Natural killer cell treated with Interleukin-12 subunit alpha and Interleukin-12 subunit beta and Interleukin-15 and Interleukin-18, amount 100 ng/mL, for 72 hours (primary cell): ENCODE measurements around the gene GRK4. TPM values are rescaled to one million over a fixed set of nuclear protein-coding genes. Genes with fewer than 3 reads are reported as not detected.
"Not testable (repeated sequence)": the region's sequence is repeated elsewhere in the genome, so short reads cannot be mapped to it uniquely, and the experiment has no call there.

Source experiments
- ATAC-seq, 2 donors: fragments of 150-1000 bp; cut with Tn5 transposase in 1 of 2; sonication (Bioruptor Pico), chemical (Tn5 transposase) in 1 of 2; 2 replicates each; pipeline ENCODE4 v1.10.0; 2021
- DNase-seq: peaks from one replicate; pipeline ENCODE4 v3.0.0; 2022; ENCODE audit warnings: low spot score
- H3K27ac Mint-ChIP-seq, 2 donors: 1 replicate in 1 of 2; 2 replicates in 1 of 2; pipeline ENCODE4 v1.8.0; 2022; ENCODE audit warnings: mixed read lengths in 2 of 2, mild to moderate bottlenecking in 1 of 2, moderate library complexity in 1 of 2
- H3K27me3 Mint-ChIP-seq, 2 donors: 1 replicate in 1 of 2; 2 replicates in 1 of 2; pipeline ENCODE4 v1.8.0; 2022; ENCODE audit warnings: mixed read lengths in 2 of 2
- H3K36me3 Mint-ChIP-seq: one replicate; pipeline ENCODE4 v1.8.0; 2022; ENCODE audit warnings: mixed read lengths
- H3K4me1 Mint-ChIP-seq, 2 donors: 1 replicate in 1 of 2; 2 replicates in 1 of 2; pipeline ENCODE4 v1.8.0; 2022; ENCODE audit warnings: low read depth in 2 of 2, mixed read lengths in 2 of 2, mild to moderate bottlenecking in 1 of 2
- H3K4me3 Mint-ChIP-seq: one replicate; pipeline ENCODE4 v1.8.0; 2022; ENCODE audit warnings: mixed read lengths
- H3K9me3 Mint-ChIP-seq: 2 replicates; pipeline ENCODE4 v1.8.0; 2022; ENCODE audit warnings: mixed read lengths
- total RNA-seq, 2 donors: library from RNA; stranded (reverse); gene quantifications; one replicate each; pipeline ENCODE4 v1.2.3, GENCODE V29; 2022

The GRK4 gene
- total RNA-seq, 2 donors from 2014 or later: 8.0 to 12.1 TPM

- peaks cover 46% of the 10 kb centered on the region for H3K36me3 Mint-ChIP-seq
- ATAC-seq: no peak
Measured at GRCh38 chr4:2949782-2950125, 13.6 kb upstream of the GRK4 start.

GRCh38 chr4:2950221-2950989 is 13.0 kb upstream of the GRK4 start:
- Mint-ChIP-seq H3K4me3 (peak overlapping the region; percentile 1), H3K4me1 (peaks cover 32 to 55% of the 10 kb centered on the region in 2 donors), H3K27me3 (no peaks in the 10 kb centered on the region), H3K27ac (peak overlapping the region; percentile 67 to 74), H3K9me3 (no peaks in the 10 kb centered on the region), H3K36me3 (peaks cover 42% of the 10 kb centered on the region)
- DNase-seq: no peak
- no peak for ATAC-seq

More at GRCh38 chr4:2949782-2950125, 13.6 kb upstream of the GRK4 start:
- Mint-ChIP-seq H3K27ac (peak overlapping the region in 1 of 2 donors; percentile 74), H3K4me1 (peaks cover 33 to 55% of the 10 kb centered on the region in 2 donors), H3K4me3 (no peak overlapping the region), H3K27me3 (no peaks in the 10 kb centered on the region), H3K9me3 (no peaks in the 10 kb centered on the region)
- no peak for DNase-seq

- DNase-seq: no peak
- Mint-ChIP-seq H3K4me3 (peak overlapping the region; percentile 90), H3K27me3 (no peaks in the 10 kb centered on the region), H3K36me3 (peaks cover 42% of the 10 kb centered on the region), H3K27ac (peak overlapping the region; percentile 92 to 96), H3K9me3 (no peaks in the 10 kb centered on the region), H3K4me1 (peaks cover 48 to 60% of the 10 kb centered on the region in 2 donors)
- no peak for ATAC-seq
Measured at GRCh38 chr4:2953496-2953895, 9.9 kb upstream of the GRK4 start.

- ATAC-seq (peak; percentile 87 to 93), DNase-seq (peak; percentile 86)
- H3K4me3 Mint-ChIP-seq: peak overlapping the region; percentile 90
- peak overlapping the region; percentile 92 to 96 for H3K27ac Mint-ChIP-seq
- H3K27me3 Mint-ChIP-seq: no peaks in the 10 kb centered on the region
- H3K9me3 Mint-ChIP-seq: no peaks in the 10 kb centered on the region
- H3K4me1 Mint-ChIP-seq: peaks cover 53 to 63% of the 10 kb centered on the region in 2 donors
- H3K36me3 Mint-ChIP-seq: peaks cover 42% of the 10 kb centered on the region
Measured at GRCh38 chr4:2954358-2955185, 8.8 kb upstream of the GRK4 start.

GRCh38 chr4:2955186-2956044 is 8.0 kb upstream of the GRK4 start:
- not testable (repeated sequence) for H3K27me3 Mint-ChIP-seq, H3K9me3 Mint-ChIP-seq, ATAC-seq, DNase-seq
- Mint-ChIP-seq H3K27ac (peak overlapping the region; percentile 92 to 96), H3K4me1 (peaks cover 60 to 61% of the 10 kb centered on the region in 2 donors), H3K36me3 (peaks cover 35% of the 10 kb centered on the region), H3K4me3 (peak overlapping the region; percentile 90)

GRCh38 chr4:2958446-2958845 is 4.9 kb upstream of the GRK4 start:
- no peaks in the 10 kb centered on the region for H3K9me3 Mint-ChIP-seq
- DNase-seq (no peak), ATAC-seq (no peak)
- peaks cover 23% of the 10 kb centered on the region for H3K36me3 Mint-ChIP-seq
- H3K27me3 Mint-ChIP-seq: no peaks in the 10 kb centered on the region
- peaks cover 54 to 69% of the 10 kb centered on the region in 2 donors for H3K4me1 Mint-ChIP-seq
- peak overlapping the region; percentile 58 to 82 for H3K27ac Mint-ChIP-seq
- H3K4me3 Mint-ChIP-seq: peak overlapping the region; percentile 75

- Mint-ChIP-seq H3K4me3 (peak overlapping the region; percentile 59), H3K36me3 (peaks cover 19% of the 10 kb centered on the region), H3K4me1 (peaks cover 47 to 59% of the 10 kb centered on the region in 2 donors)
- H3K27me3 Mint-ChIP-seq, DNase-seq, ATAC-seq, H3K9me3 Mint-ChIP-seq, H3K27ac Mint-ChIP-seq: not testable (repeated sequence)
Measured at GRCh38 chr4:2960450-2960849, 2.9 kb upstream of the GRK4 start.

- ATAC-seq: no peak
- H3K4me1 Mint-ChIP-seq: peaks cover 42 to 51% of the 10 kb centered on the region in 2 donors
- DNase-seq: no peak
- H3K27me3 Mint-ChIP-seq: no peaks in the 10 kb centered on the region
- H3K36me3 Mint-ChIP-seq: peaks cover 17% of the 10 kb centered on the region
- peak overlapping the region; percentile 87 for H3K4me3 Mint-ChIP-seq
- no peaks in the 10 kb centered on the region for H3K9me3 Mint-ChIP-seq
- H3K27ac Mint-ChIP-seq: peak overlapping the region; percentile 76 to 86
Measured at GRCh38 chr4:2961421-2961810, 2.0 kb upstream of the GRK4 start.

- Mint-ChIP-seq H3K4me3 (peak overlapping the region; percentile 87), H3K27me3 (no peaks in the 10 kb centered on the region), H3K36me3 (peaks cover 13% of the 10 kb centered on the region), H3K4me1 (peaks cover 40 to 48% of the 10 kb centered on the region in 2 donors), H3K27ac (peak overlapping the region; percentile 76 to 86), H3K9me3 (no peaks in the 10 kb centered on the region)
- ATAC-seq (peak; percentile 12 to 59), DNase-seq (no peak)
Measured at GRCh38 chr4:2961811-2962441, 1.4 kb upstream of the GRK4 start.

GRCh38 chr4:2962614-2963174 is 677 bp upstream of the GRK4 start:
- peaks cover 8% of the 10 kb centered on the region for H3K36me3 Mint-ChIP-seq

GRCh38 chr4:2963966-2964471 is 648 bp downstream of the GRK4 start:
- peaks cover 25 to 32% of the 10 kb centered on the region in 2 donors for H3K4me1 Mint-ChIP-seq
- no peaks in the 10 kb centered on the region for H3K9me3 Mint-ChIP-seq
- H3K27ac Mint-ChIP-seq: peak overlapping the region; percentile 66 to 83
- peak overlapping the region; percentile 87 for H3K4me3 Mint-ChIP-seq
- no peaks in the 10 kb centered on the region for H3K27me3 Mint-ChIP-seq
- DNase-seq (peak; percentile 81), ATAC-seq (peak; percentile 55 to 59)
- no peaks in the 10 kb centered on the region for H3K36me3 Mint-ChIP-seq

More at GRCh38 chr4:2962614-2963174, 677 bp upstream of the GRK4 start:
- no peak for DNase-seq
- peaks cover 36 to 43% of the 10 kb centered on the region in 2 donors for H3K4me1 Mint-ChIP-seq
- peak overlapping the region; percentile 76 to 86 for H3K27ac Mint-ChIP-seq
- peak overlapping the region; percentile 87 for H3K4me3 Mint-ChIP-seq
- no peaks in the 10 kb centered on the region for H3K9me3 Mint-ChIP-seq
- ATAC-seq: peak; percentile 48 to 59
- H3K27me3 Mint-ChIP-seq: no peaks in the 10 kb centered on the region

- peaks cover 22 to 27% of the 10 kb centered on the region in 2 donors for H3K4me1 Mint-ChIP-seq
- H3K27me3 Mint-ChIP-seq: no peaks in the 10 kb centered on the region
- ATAC-seq: no peak
- H3K36me3 Mint-ChIP-seq: no peaks in the 10 kb centered on the region
- H3K9me3 Mint-ChIP-seq: no peaks in the 10 kb centered on the region
- no peak for DNase-seq
- peak overlapping the region; percentile 66 to 83 for H3K27ac Mint-ChIP-seq
- peak overlapping the region; percentile 87 for H3K4me3 Mint-ChIP-seq
Measured at GRCh38 chr4:2964706-2965258, 1.4 kb downstream of the GRK4 start.
